Measurements from ENCODE around the gene SPAG17. TPM values are rescaled to one million over a fixed set of nuclear protein-coding genes. Genes with fewer than 3 reads are reported as not detected.

The SPAG17 gene
- total RNA-seq, 6 experiments from 2014 or later, result not detected

GRCh38 chr1:117981455-117982192 is 203.4 kb downstream of the SPAG17 start:
- Mint-ChIP-seq H3K27ac (no peak overlapping the region), H3K36me3 (ENCODE audit: low read depth) (no peaks in the 10 kb centered on the region), H3K9me3 (no peaks in the 10 kb centered on the region), H3K4me3 (no peak overlapping the region), H3K27me3 (ENCODE audit: insufficient read depth) (peaks cover 14% of the 10 kb centered on the region), H3K4me1 (ENCODE audit: low read depth) (no peaks in the 10 kb centered on the region)
- DNase-seq, result no peak
- no peak for TF ChIP-seq CTCF (IDR thresholded peaks at IDR 0.05)

GRCh38 chr1:117976381-117976780 is 208.6 kb downstream of the SPAG17 start:
- Mint-ChIP-seq H3K27ac (no peak overlapping the region), H3K36me3 (ENCODE audit: low read depth) (no peaks in the 10 kb centered on the region)
- no peak for TF ChIP-seq CTCF (IDR thresholded peaks at IDR 0.05)

GRCh38 chr1:117971777-117972176 is 213.3 kb downstream of the SPAG17 start:
- Mint-ChIP-seq H3K4me3 (no peak overlapping the region), H3K9me3 (no peaks in the 10 kb centered on the region), H3K27me3 (ENCODE audit: insufficient read depth) (peaks cover 2% of the 10 kb centered on the region; the same call in 1 of the 2 replicates), H3K36me3 (ENCODE audit: low read depth) (no peaks in the 10 kb centered on the region), H3K27ac (no peak overlapping the region), H3K4me1 (ENCODE audit: low read depth) (peaks cover 6% of the 10 kb centered on the region)
- DNase-seq, result no peak
- TF ChIP-seq CTCF (IDR thresholded peaks at IDR 0.05), result no peak

More at GRCh38 chr1:117976381-117976780, 208.6 kb downstream of the SPAG17 start:
- Mint-ChIP-seq H3K9me3 (no peaks in the 10 kb centered on the region), H3K4me3 (no peak overlapping the region), H3K4me1 (ENCODE audit: low read depth) (no peaks in the 10 kb centered on the region), H3K27me3 (ENCODE audit: insufficient read depth) (peaks cover 2% of the 10 kb centered on the region; the same call in 1 of the 2 replicates)
- no peak for DNase-seq

DNA sequence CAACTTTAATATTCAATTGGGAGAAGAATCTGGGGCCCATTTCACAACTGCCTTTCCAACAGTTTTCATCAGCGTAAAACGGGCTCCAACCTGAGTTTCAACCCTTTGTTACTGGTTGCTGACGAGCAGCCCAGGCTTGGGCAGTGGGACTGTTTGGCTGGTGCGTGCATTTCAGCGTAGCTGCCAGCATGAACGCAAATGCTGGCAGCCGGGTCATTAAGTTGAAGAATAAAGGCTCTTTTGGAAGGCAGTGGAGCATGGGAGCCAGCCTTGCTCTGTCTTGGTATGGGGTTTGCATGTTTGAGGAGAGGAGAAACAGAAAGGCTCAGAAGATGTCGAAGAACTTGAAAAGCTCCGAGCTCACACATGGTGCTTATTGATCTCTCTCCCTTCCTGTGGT is 214.8 kb downstream of the SPAG17 start:
- no peak overlapping the region for H3K4me3 Mint-ChIP-seq
- H3K27ac Mint-ChIP-seq, result no peak overlapping the region
- H3K27me3 Mint-ChIP-seq (ENCODE audit: insufficient read depth), result peaks cover 2% of the 10 kb centered on the region; the same call in 1 of the 2 replicates

DNA sequence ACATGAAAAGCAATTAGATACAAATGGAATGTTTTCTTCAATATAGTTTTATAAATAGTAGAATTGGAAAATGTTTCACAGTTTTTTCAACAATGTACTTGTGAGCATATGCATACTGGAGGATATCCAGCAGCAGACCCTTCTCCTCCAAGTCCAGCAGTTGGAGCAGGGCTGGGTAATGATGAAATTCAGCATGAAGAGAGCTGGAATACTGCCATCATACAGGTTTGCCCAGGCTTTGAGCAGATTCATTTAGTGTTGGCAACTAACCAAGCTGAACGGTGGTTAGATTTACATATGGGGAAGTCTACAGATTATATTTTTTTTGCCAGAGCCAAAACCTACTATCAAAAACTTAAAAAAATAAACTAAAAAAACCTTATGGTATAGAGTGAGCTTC is 217.1 kb downstream of the SPAG17 start:
- H3K27me3 Mint-ChIP-seq (ENCODE audit: insufficient read depth), result peaks cover 2% of the 10 kb centered on the region; the same call in 1 of the 2 replicates
- no peak overlapping the region for H3K27ac Mint-ChIP-seq
- no peak for TF ChIP-seq CTCF (IDR thresholded peaks at IDR 0.05)
- DNase-seq, result no peak
- H3K4me1 Mint-ChIP-seq (ENCODE audit: low read depth), result peaks cover 6% of the 10 kb centered on the region
- H3K9me3 Mint-ChIP-seq, result no peaks in the 10 kb centered on the region
- no peak overlapping the region for H3K4me3 Mint-ChIP-seq
- H3K36me3 Mint-ChIP-seq (ENCODE audit: low read depth), result no peaks in the 10 kb centered on the region

More for the DNA sequence above, 214.8 kb downstream of the SPAG17 start:
- DNase-seq, result no peak
- no peak for TF ChIP-seq CTCF (IDR thresholded peaks at IDR 0.05)
- H3K36me3 Mint-ChIP-seq (ENCODE audit: low read depth), result no peaks in the 10 kb centered on the region
- no peaks in the 10 kb centered on the region for H3K9me3 Mint-ChIP-seq
- peaks cover 6% of the 10 kb centered on the region for H3K4me1 Mint-ChIP-seq (ENCODE audit: low read depth)
